ENCODE results near the gene UXS1. TPM values are rescaled to one million over a fixed set of nuclear protein-coding genes. Genes with fewer than 3 reads are reported as not detected.

The UXS1 gene
- total RNA-seq, 4 donors from 2014 or later, result 20.4 to 44.6 (median 32.1) TPM

GRCh38 chr2:106096299-106097037 lies 97.6 kb downstream of the UXS1 start:
- Histone ChIP-seq H3K9me3 (no peaks in the 10 kb centered on the region), H3K27me3 (no peaks in the 10 kb centered on the region), H3K4me1 (no peaks in the 10 kb centered on the region), H3K4me3 (peak overlapping the region in 1 of 4 donors; percentile 34), H3K36me3 (no peaks in the 10 kb centered on the region), H3K27ac (peak overlapping the region; percentile 55 to 79 (median 64))
- TF ChIP-seq POLR2A (IDR thresholded peaks at IDR 0.05), result no peak
- no peak for TF ChIP-seq CTCF (IDR thresholded peaks at IDR 0.05)
- no peak for DNase-seq

- H3K4me3 ChIP-seq, result peak overlapping the region in 2 of 4 donors; percentile 14 to 34
- H3K27me3 ChIP-seq, result no peaks in the 10 kb centered on the region
- peak overlapping the region; percentile 55 to 79 (median 64) for H3K27ac ChIP-seq
- H3K4me1 ChIP-seq, result no peaks in the 10 kb centered on the region
- H3K36me3 ChIP-seq, result no peaks in the 10 kb centered on the region
- peak in 2 of 3 donors; percentile 80 to 87 for DNase-seq
- H3K9me3 ChIP-seq, result no peaks in the 10 kb centered on the region
- no peak for TF ChIP-seq POLR2A (IDR thresholded peaks at IDR 0.05)
- TF ChIP-seq CTCF (IDR thresholded peaks at IDR 0.05), result peak in 1 of 6 experiments; percentile 8
Measured at GRCh38 chr2:106095478-106096298, 98.4 kb downstream of the UXS1 start.

- H3K36me3 ChIP-seq, result no peaks in the 10 kb centered on the region
- no peaks in the 10 kb centered on the region for H3K9me3 ChIP-seq
- peak in 2 of 3 donors; percentile 42 to 53 for DNase-seq
- H3K27ac ChIP-seq, result peak overlapping the region in 2 of 4 donors; percentile 34 to 72
- no peaks in the 10 kb centered on the region for H3K27me3 ChIP-seq
- H3K4me3 ChIP-seq, result no peak overlapping the region
- TF ChIP-seq CTCF (IDR thresholded peaks at IDR 0.05) (no peak), POLR2A (IDR thresholded peaks at IDR 0.05) (no peak)
- H3K4me1 ChIP-seq, result no peaks in the 10 kb centered on the region
Measured at GRCh38 chr2:106094131-106094841, 99.8 kb downstream of the UXS1 start.

GRCh38 chr2:106090916-106091618 lies 103.0 kb downstream of the UXS1 start:
- Histone ChIP-seq H3K4me1 (no peaks in the 10 kb centered on the region), H3K4me3 (no peak overlapping the region), H3K27ac (no peak overlapping the region), H3K9me3 (no peaks in the 10 kb centered on the region), H3K27me3 (no peaks in the 10 kb centered on the region), H3K36me3 (no peaks in the 10 kb centered on the region)
- TF ChIP-seq POLR2A (IDR thresholded peaks at IDR 0.05) (no peak), CTCF (IDR thresholded peaks at IDR 0.05) (no peak)
- DNase-seq, result no peak

GRCh38 chr2:106089611-106090010 lies 104.5 kb downstream of the UXS1 start:
- TF ChIP-seq CTCF (IDR thresholded peaks at IDR 0.05) (no peak), POLR2A (IDR thresholded peaks at IDR 0.05) (no peak)
- H3K27ac ChIP-seq, result no peak overlapping the region
- H3K27me3 ChIP-seq, result no peaks in the 10 kb centered on the region
- DNase-seq, result no peak
- no peak overlapping the region for H3K4me3 ChIP-seq
- H3K4me1 ChIP-seq, result no peaks in the 10 kb centered on the region
- no peaks in the 10 kb centered on the region for H3K36me3 ChIP-seq
- no peaks in the 10 kb centered on the region for H3K9me3 ChIP-seq
